IMR-90 (cell line): ENCODE results near the gene CEMIP2. TPM values are rescaled to one million over a fixed set of nuclear protein-coding genes. Genes with fewer than 3 reads are reported as not detected.

Experiments used
- ATAC-seq: fragments of 200-7000 bp; cut with Tn5 transposase; 2 replicates; pipeline ENCODE4 v1.9.1; 2020; ENCODE audit warnings: low read depth, mild to moderate bottlenecking, moderate library complexity
- BruUV-seq: library from RNA; stranded (reverse); fragments of 400-500 nt; replicated peaks from 2 replicates; lab custom pipeline; 2021; lab: Mats Ljungman, UMichigan
- CTCF ChIA-PET: fragments of 300-600 bp; formaldehyde crosslinking; extraction: SDS; loops from one replicate; lab custom pipeline; 2021; ENCODE audit warnings: antibody characterized with exemption; lab: Yijun Ruan, JAX
- POLR2A ChIA-PET: fragments of 300-600 bp; sonication (Branson Sonifier 250); formaldehyde crosslinking; loops from one replicate; lab custom pipeline; 2022; ENCODE audit warnings: antibody characterized with exemption; ENCODE audit not compliant: unreplicated experiment; lab: Charles Lee
- DNase-seq: peaks from one replicate; pipeline ENCODE4 v3.0.0; 2013
- H2AFZ ChIP-seq: replicated peaks from 2 replicates; pipeline ENCODE3; 2013; ENCODE audit warnings: low read length, mild to moderate bottlenecking; ENCODE audit not compliant: poor library complexity
- H2AK5ac ChIP-seq: 2 replicates; pipeline ENCODE4 v1.6.1; 2013; ENCODE audit warnings: low read depth, low read length, inconsistent platforms
- H2AK9ac ChIP-seq: replicated peaks from 2 replicates; pipeline ENCODE3; 2013; ENCODE audit warnings: mild to moderate bottlenecking, low read depth, low read length, moderate library complexity; ENCODE audit not compliant: poor library complexity
- H2BK120ac ChIP-seq: 2 replicates; pipeline ENCODE4 v1.6.1; 2013; ENCODE audit warnings: low read depth, low read length, inconsistent platforms
- H2BK15ac ChIP-seq: 3 replicates; pipeline ENCODE4 v1.6.1; 2013; ENCODE audit warnings: low read depth, low read length, inconsistent platforms
- H2BK20ac ChIP-seq: 2 replicates; pipeline ENCODE4 v1.6.1; 2013; ENCODE audit warnings: low read depth, mild to moderate bottlenecking, inconsistent platforms, low read length, moderate library complexity
- H2BK5ac ChIP-seq: 2 replicates; pipeline ENCODE4 v1.6.1; 2013; ENCODE audit warnings: mild to moderate bottlenecking, low read depth, low read length, inconsistent platforms; ENCODE audit not compliant: poor library complexity, severe bottlenecking
- H3K14ac ChIP-seq: replicated peaks from 2 replicates; pipeline ENCODE4 v1.6.1; 2013; ENCODE audit warnings: low read depth, low read length, inconsistent platforms
- H3K18ac ChIP-seq: 2 replicates; pipeline ENCODE4 v1.6.1; 2013; ENCODE audit warnings: low read depth, low read length, control low read depth
- H3K23ac ChIP-seq: 2 replicates; pipeline ENCODE4 v1.6.1; 2013; ENCODE audit warnings: low read depth, low read length, inconsistent platforms
- H3K27ac ChIP-seq: 2 replicates; pipeline ENCODE4 v1.5.1; 2013; ENCODE audit warnings: mild to moderate bottlenecking, control low read depth, low read length; ENCODE audit not compliant: insufficient read depth
- H3K27me3 ChIP-seq: 2 replicates; pipeline ENCODE4 v1.6.1; 2013; ENCODE audit warnings: low read length; ENCODE audit not compliant: control insufficient read depth, insufficient read depth
- H3K36me3 ChIP-seq: 2 replicates; pipeline ENCODE4 v1.6.1; 2013; ENCODE audit warnings: low read length, mixed read lengths; ENCODE audit not compliant: control insufficient read depth, insufficient read depth
- H3K4ac ChIP-seq: 2 replicates; pipeline ENCODE4 v1.6.1; 2013; ENCODE audit warnings: low read depth, low read length, inconsistent platforms
- H3K4me1 ChIP-seq: 2 replicates; pipeline ENCODE4 v1.6.1; 2013; ENCODE audit warnings: low read length, mixed read lengths; ENCODE audit not compliant: control insufficient read depth, insufficient read depth
- H3K4me2 ChIP-seq: 2 replicates; pipeline ENCODE4 v1.6.1; 2013; ENCODE audit warnings: low read depth, mild to moderate bottlenecking, control low read depth, low read length, moderate library complexity
- H3K4me3 ChIP-seq: 2 replicates; pipeline ENCODE4 v1.5.1; 2013; ENCODE audit warnings: low read depth, mild to moderate bottlenecking, control low read depth, low read length, moderate library complexity; ENCODE audit not compliant: insufficient read depth
- H3K56ac ChIP-seq: 2 replicates; pipeline ENCODE4 v1.6.1; 2013; ENCODE audit warnings: low read length, inconsistent platforms; ENCODE audit not compliant: insufficient read depth; ENCODE audit errors: extremely low read depth
- H3K79me1 ChIP-seq, 2 experiments: 2 replicates each; pipeline ENCODE4 v1.6.1; 2013; ENCODE audit warnings: low read length in 2 of 2, inconsistent platforms in 1 of 2, low read depth in 1 of 2
- H3K9ac ChIP-seq: 2 replicates; pipeline ENCODE4 v1.6.1; 2013; ENCODE audit warnings: low read depth, low read length, control low read depth
- H3K9me1 ChIP-seq: 2 replicates; pipeline ENCODE4 v1.6.1; 2013; ENCODE audit warnings: low read length, inconsistent platforms; ENCODE audit not compliant: insufficient read depth
- H3K9me3 ChIP-seq: 2 replicates; pipeline ENCODE4 v1.6.1; 2013; ENCODE audit warnings: low read length; ENCODE audit not compliant: control insufficient read depth, insufficient read depth
- H4K20me1 ChIP-seq: 2 replicates; pipeline ENCODE4 v1.6.1; 2013; ENCODE audit warnings: low read length, inconsistent platforms; ENCODE audit not compliant: insufficient read depth
- H4K5ac ChIP-seq: 2 replicates; pipeline ENCODE4 v1.6.1; 2013; ENCODE audit warnings: mild to moderate bottlenecking, low read depth, low read length, control low read depth
- H4K8ac ChIP-seq, 2 experiments: 2 replicates each; pipeline ENCODE4 v1.6.1; 2013; ENCODE audit warnings: low read depth in 2 of 2, low read length in 2 of 2, control low read depth in 1 of 2, inconsistent platforms in 1 of 2
- H4K91ac ChIP-seq: 2 replicates; pipeline ENCODE4 v1.6.1; 2013; ENCODE audit warnings: low read depth, low read length, inconsistent platforms; ENCODE audit not compliant: insufficient read depth
- CEBPB ChIP-seq: IDR thresholded peaks from 2 replicates; pipeline ENCODE4 v1.6.1; 2012; ENCODE audit warnings: low read depth, low read length, improper control_type of control experiment
- CHD1 ChIP-seq: IDR thresholded peaks from 2 replicates; pipeline ENCODE4 v1.6.1; 2012; ENCODE audit warnings: low read depth, low read length, improper control_type of control experiment
- NFE2L2 ChIP-seq: fragments of 150-350 bp; IDR thresholded peaks from 2 replicates; pipeline ENCODE4 v1.6.1; 2016; ENCODE audit warnings: low read depth, mild to moderate bottlenecking, low read length
- POLR2A ChIP-seq: IDR thresholded peaks from 2 replicates; pipeline ENCODE4 v1.6.1; 2012; ENCODE audit warnings: mild to moderate bottlenecking, low read depth, low read length
- SMC3 ChIP-seq: fragments of 150-350 bp; IDR thresholded peaks from 2 replicates; pipeline ENCODE4 v1.6.1; 2016; ENCODE audit warnings: low read depth, mild to moderate bottlenecking, antibody characterized with exemption, low read length, moderate library complexity
- WGBS, 2 experiments: methylation state at CpG; one replicate each; pipeline versions ENCODE4 v1.1.5 to v1.1.7; 2013; ENCODE audit warnings: missing lambda C conversion rate in 2 of 2; ENCODE audit not compliant: insufficient read length in 1 of 2; ENCODE audit errors: extremely low coverage in 2 of 2; 5-methylcytosine and 5-hydroxymethylcytosine counted together
- dilution Hi-C: fragments of 300-500 bp; cut with HindIII; formaldehyde crosslinking; loops from one replicate; pipeline ENCODE4 v1.14.3; 2018; ENCODE audit warnings: low sequenced_read_pairs; ENCODE audit not compliant: unreplicated experiment
- in situ Hi-C: fragments of 300-500 bp; cut with MboI; formaldehyde crosslinking; loops from 3 replicates; pipeline ENCODE4 v1.14.3; 2019; ENCODE audit warnings: low sequenced_read_pairs, inconsistent platforms, mixed read lengths
- intact Hi-C: fragments of 100-400 bp; cut with micrococcal nuclease; formaldehyde crosslinking; loops from 2 replicates; pipeline ENCODE4 v1.10.0; 2022
- polyA plus RNA-seq, 3 experiments: library from polyadenylated mRNA; depleted of rRNA; stranded (reverse); fragments of >200 nt; gene quantifications; 2 replicates each; pipeline ENCODE4 v1.2.3, GENCODE V29; 2012; ENCODE audit warnings: low replicate concordance in 1 of 3
- total RNA-seq: library from RNA; depleted of rRNA; stranded (reverse); fragments of >200 nt; gene quantifications from 2 replicates; pipeline ENCODE4 v1.2.3, GENCODE V29; 2012

Gene CEMIP2
- total and polyA plus RNA-seq, 2 of the 4 experiments (the other 2 are of a cell fraction): 65.2 to 67.4 TPM

GRCh38 chr9:71664566-71664965 is 103.7 kb downstream of the CEMIP2 start:
- dilution Hi-C loops (no loop called here), in situ Hi-C loops (no loop called here), intact Hi-C loops (no loop called here)
- no CpG with 5 or more reads among the region's 3 CpGs for WGBS, 2 experiments
- BruUV-seq: no TSS peak
- Histone ChIP-seq H4K8ac (no peak overlapping the region), H3K18ac (no peak overlapping the region), H3K79me1 (no peaks in the 10 kb centered on the region), H3K9me3 (no peaks in the 10 kb centered on the region), H2AK9ac (no peak overlapping the region), H2BK20ac (no peak overlapping the region), H3K56ac (no peak overlapping the region), H2BK5ac (no peak overlapping the region), H2BK15ac (no peak overlapping the region), H3K9me1 (no peaks in the 10 kb centered on the region), H3K4me3 (no peak overlapping the region), H4K20me1 (no peaks in the 10 kb centered on the region), H2BK120ac (no peak overlapping the region), H3K14ac (no peak overlapping the region), H2AFZ (no peak overlapping the region), H4K5ac (no peak overlapping the region), H3K36me3 (no peaks in the 10 kb centered on the region), H3K4me1 (peaks cover 2% of the 10 kb centered on the region; the same call in 1 of the 2 replicates), H3K4me2 (no peak overlapping the region), H3K4ac (no peak overlapping the region), H3K23ac (no peak overlapping the region), H3K27ac (no peak overlapping the region), H3K27me3 (no peaks in the 10 kb centered on the region), H4K91ac (no peak overlapping the region), H2AK5ac (no peak overlapping the region), H3K9ac (no peak overlapping the region)
- POLR2A ChIA-PET: interaction anchor here (0.6 kb wide), 1 partner anchor 43 kb away, joined by 3 read pairs; no protein-coding TSS in a partner anchor
- DNase-seq (no peak), ATAC-seq (no peak)
- TF ChIP-seq SMC3 (no peak), CEBPB (no peak), POLR2A (no peak), CHD1 (no peak), NFE2L2 (no peak)
- CTCF ChIA-PET: no interaction called here
